IPS-18a (cell line): Measurements from ENCODE around the gene FMN2.
"Not testable (repeated sequence)": the region's sequence is repeated elsewhere in the genome, so short reads cannot be mapped to it uniquely, and the experiment has no call there.

Experiments used
- H3K27ac ChIP-seq: one replicate; pipeline ENCODE4 v1.5.1; 2013; ENCODE audit warnings: low read length
- H3K27me3 ChIP-seq: one replicate; pipeline ENCODE4 v1.6.1; 2013; ENCODE audit warnings: mild to moderate bottlenecking, low read length; ENCODE audit not compliant: control insufficient read depth, insufficient read depth
- H3K36me3 ChIP-seq: one replicate; pipeline ENCODE4 v1.6.1; 2013; ENCODE audit warnings: low read depth, low read length; ENCODE audit not compliant: control insufficient read depth
- H3K4me1 ChIP-seq: one replicate; pipeline ENCODE4 v1.6.1; 2013; ENCODE audit warnings: low read depth, low read length; ENCODE audit not compliant: control insufficient read depth
- H3K4me3 ChIP-seq: one replicate; pipeline ENCODE4 v1.5.1; 2013; ENCODE audit warnings: low read length
- H3K9ac ChIP-seq: one replicate; pipeline ENCODE4 v1.6.1; 2013; ENCODE audit warnings: mild to moderate bottlenecking, low read length, moderate library complexity
- H3K9me3 ChIP-seq: one replicate; pipeline ENCODE4 v1.6.1; 2013; ENCODE audit warnings: low read depth, low read length; ENCODE audit not compliant: control insufficient read depth

The FMN2 gene

DNA sequence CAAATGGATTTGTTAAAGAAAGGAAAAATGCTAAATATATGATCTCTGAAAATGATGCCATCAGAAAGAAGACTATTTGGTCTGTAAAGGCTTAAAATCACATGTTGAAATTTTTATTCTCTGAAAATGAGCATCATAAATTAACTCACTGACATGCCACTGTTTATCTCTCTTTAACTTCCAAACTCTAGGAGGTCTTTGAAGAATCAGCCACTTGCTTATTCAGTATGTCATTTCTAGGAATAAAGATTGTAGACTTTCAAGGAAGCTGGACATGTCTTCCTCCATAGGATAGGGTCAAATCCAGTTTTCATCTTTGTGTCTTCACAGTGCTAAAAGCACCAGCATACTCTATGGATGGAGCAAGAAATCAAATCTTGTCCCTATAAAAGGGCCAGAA, 147.6 kb downstream of the FMN2 start:
- H3K9ac ChIP-seq: no peak overlapping the region
- H3K4me1 ChIP-seq: no peaks in the 10 kb centered on the region
- H3K9me3 ChIP-seq: no peaks in the 10 kb centered on the region

DNA sequence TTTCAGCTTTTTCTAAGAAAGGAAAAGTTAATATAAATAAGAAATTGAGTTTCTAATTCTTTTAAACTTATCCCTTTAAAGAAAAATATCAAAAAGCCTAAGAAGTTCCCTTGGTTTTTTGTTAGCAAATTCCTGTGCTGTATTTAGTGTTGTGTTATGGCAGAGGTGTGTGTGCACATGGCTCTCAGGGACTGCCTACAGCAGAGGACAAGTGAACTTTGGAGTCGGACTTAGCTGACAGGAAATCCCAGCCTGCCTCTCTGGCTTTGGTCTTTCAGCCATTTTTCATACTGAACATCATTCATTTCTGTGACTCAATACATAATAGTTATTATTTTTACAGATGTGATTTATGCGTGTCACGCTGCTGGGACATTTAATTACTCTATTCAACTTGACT, 149.6 kb downstream of the FMN2 start:
- Histone ChIP-seq H3K4me3 (no peak overlapping the region), H3K4me1 (no peaks in the 10 kb centered on the region), H3K36me3 (no peaks in the 10 kb centered on the region), H3K27ac (no peak overlapping the region), H3K27me3 (no peaks in the 10 kb centered on the region), H3K9ac (no peak overlapping the region), H3K9me3 (no peaks in the 10 kb centered on the region)

More for the DNA sequence above, 147.6 kb downstream of the FMN2 start:
- no peaks in the 10 kb centered on the region for H3K36me3 ChIP-seq
- H3K4me3 ChIP-seq: no peak overlapping the region
- no peaks in the 10 kb centered on the region for H3K27me3 ChIP-seq
- H3K27ac ChIP-seq: no peak overlapping the region

DNA sequence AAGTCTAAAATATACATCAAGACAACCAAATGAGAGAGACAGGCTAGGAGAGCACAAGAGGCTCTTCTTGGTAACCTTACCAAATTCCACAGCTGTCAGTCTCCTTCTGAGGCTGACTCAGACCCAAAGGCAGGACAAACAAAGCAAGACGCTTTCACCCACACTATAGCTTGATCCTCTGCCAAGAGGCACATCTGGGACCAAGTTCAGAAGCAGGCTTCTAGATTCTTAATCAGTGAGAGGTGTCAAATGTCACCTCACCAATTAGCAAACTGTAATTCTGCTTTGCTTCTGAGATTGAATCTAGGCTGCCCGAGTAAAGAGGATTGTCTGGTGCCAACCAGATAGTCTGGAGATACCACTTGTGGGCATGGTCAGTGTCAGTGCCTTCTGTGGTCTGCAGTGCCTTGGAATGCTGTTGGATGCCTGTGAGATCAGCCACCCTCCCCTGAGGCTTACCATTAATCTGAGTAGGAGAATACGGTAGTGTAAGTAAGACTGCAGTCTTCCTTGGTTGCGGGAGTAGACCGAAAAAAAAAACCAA, 151.0 kb downstream of the FMN2 start:
- Histone ChIP-seq H3K27me3 (no peaks in the 10 kb centered on the region), H3K9me3 (no peaks in the 10 kb centered on the region), H3K27ac (no peak overlapping the region), H3K9ac (no peak overlapping the region), H3K4me3 (no peak overlapping the region), H3K4me1 (peaks cover 7% of the 10 kb centered on the region), H3K36me3 (no peaks in the 10 kb centered on the region)

DNA sequence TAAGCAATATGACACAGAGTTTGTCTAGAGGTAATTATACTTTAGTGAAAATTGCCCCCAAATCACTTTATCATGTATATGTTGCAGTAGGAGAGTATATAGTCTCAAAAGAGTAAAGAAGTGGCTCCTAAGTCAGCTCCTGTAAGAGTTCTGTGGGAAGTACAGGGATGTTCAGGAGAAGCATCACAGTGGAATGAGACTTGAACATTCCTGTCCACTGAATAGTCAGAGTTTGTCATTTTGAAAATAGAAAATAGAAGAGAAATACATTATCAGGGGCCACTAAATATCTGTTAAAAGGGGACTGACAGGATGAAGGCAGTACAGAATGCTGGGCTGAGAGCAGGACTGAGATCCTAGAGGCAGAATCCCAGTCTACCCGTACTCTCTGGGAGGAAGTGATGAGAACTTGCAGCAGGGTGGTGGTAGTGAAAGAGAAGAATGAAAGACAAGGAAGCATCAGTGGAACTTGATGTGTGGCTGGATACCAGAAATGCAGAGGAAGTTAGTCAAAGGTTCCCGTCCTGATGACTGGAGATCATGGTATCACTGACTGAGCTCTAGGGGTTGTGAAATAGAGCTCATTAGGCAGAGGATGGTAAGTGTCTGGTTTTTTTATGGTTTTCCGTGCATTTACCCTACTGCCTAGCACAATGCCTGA, 153.4 kb downstream of the FMN2 start:
- peaks cover 7% of the 10 kb centered on the region for H3K4me1 ChIP-seq
- no peaks in the 10 kb centered on the region for H3K27me3 ChIP-seq
- H3K36me3 ChIP-seq: no peaks in the 10 kb centered on the region
- H3K9ac ChIP-seq: no peak overlapping the region
- H3K9me3 ChIP-seq: no peaks in the 10 kb centered on the region
- no peak overlapping the region for H3K27ac ChIP-seq
- no peak overlapping the region for H3K4me3 ChIP-seq

DNA sequence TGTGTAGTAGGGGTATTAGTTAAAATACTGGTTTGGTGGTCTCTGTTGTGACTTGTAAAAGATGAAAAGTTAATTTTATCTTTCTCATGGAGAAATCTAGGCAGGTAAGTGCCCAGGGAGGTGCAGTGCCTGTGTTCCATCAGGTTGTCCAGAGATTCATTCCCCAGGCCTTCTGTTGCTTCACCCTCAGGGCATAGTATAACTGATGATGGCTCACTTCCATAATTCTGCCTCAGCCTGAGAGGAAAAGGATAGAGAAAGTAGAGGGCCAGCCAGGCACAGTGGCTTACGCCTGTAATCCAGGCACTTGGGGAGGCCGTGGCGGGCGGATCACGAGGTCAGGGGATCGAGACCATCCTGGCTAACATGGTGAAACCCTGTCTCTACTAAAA, 153.9 kb downstream of the FMN2 start:
- Histone ChIP-seq H3K9me3 (no peaks in the 10 kb centered on the region), H3K27me3 (no peaks in the 10 kb centered on the region), H3K27ac (no peak overlapping the region), H3K9ac (no peak overlapping the region), H3K36me3 (no peaks in the 10 kb centered on the region), H3K4me3 (no peak overlapping the region), H3K4me1 (peaks cover 7% of the 10 kb centered on the region)

DNA sequence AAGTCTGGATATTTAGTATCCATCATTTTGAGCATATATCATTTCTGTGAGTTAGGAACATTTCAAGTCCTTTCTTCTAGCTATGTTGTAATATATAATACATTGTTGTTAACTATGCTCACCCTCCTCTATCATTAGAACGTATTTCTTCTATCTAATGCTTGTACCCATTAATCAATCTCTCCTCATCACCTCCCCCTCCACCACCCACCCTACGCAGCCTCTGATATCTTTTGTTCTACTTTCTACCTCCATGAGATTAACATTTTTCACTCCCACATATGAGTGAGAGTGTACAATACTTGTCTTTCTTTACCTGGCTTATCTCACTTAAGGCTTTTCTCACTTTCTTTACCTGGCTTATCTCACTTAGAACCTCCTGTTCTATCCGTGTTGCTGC, 156.2 kb downstream of the FMN2 start:
- H3K27me3 ChIP-seq: no peaks in the 10 kb centered on the region
- H3K9me3 ChIP-seq: no peaks in the 10 kb centered on the region
- H3K4me3 ChIP-seq: no peak overlapping the region
- H3K4me1 ChIP-seq: peaks cover 7% of the 10 kb centered on the region
- no peak overlapping the region for H3K9ac ChIP-seq
- no peak overlapping the region for H3K27ac ChIP-seq
- H3K36me3 ChIP-seq: no peaks in the 10 kb centered on the region

DNA sequence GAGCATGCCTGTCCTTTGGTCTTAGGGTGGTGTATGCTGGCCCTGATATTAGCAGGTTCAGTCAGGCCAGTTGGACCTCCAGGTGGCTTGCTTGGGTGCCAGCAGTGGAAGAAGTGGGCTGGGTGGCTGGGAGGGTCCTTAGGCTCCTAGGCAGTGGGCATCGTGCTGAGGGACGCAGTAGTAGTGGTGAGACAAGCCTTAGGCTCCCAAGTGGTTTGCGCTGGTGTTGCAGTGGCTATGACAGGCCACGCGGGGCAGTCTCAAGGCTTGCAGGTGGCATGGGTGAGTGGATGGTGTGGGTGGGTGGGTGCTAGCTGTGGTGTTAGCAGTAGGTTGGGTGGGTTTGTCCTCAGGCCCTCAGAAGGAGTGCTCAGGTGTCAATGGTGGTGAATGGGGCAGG, 162.3 kb downstream of the FMN2 start:
- H3K4me1 ChIP-seq: no peaks in the 10 kb centered on the region
- H3K36me3 ChIP-seq: no peaks in the 10 kb centered on the region
- no peaks in the 10 kb centered on the region for H3K27me3 ChIP-seq

DNA sequence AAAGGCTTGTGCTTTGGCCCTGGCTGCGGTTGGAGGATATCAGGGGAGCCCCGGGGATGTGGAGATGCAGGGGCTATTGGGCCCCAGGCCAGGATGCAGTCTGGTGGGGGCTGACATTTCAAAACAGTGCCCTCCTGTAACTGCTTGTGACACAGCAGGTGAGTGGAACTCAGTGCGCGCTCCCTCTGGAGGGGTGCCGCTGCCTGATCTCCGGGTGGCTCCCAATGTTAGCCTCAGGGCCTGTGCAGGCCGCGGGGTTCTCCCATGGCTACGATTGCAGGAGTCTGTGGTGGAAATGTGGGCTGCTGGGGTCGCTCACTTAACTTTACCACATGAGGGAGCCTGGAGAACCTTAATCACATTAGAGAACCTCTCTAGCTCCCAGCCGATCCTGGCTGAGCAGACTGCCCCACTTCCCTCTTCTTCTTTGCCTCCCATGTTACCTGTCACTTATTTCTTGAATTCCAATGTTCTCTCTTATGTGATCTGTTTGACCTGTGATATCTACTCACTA, 163.2 kb downstream of the FMN2 start:
- Histone ChIP-seq H3K4me3 (no peak overlapping the region), H3K4me1 (no peaks in the 10 kb centered on the region), H3K9ac (no peak overlapping the region), H3K27me3 (no peaks in the 10 kb centered on the region), H3K36me3 (no peaks in the 10 kb centered on the region), H3K9me3 (no peaks in the 10 kb centered on the region), H3K27ac (no peak overlapping the region)

More for the DNA sequence above, 162.3 kb downstream of the FMN2 start:
- H3K9me3 ChIP-seq: no peaks in the 10 kb centered on the region
- no peak overlapping the region for H3K9ac ChIP-seq
- no peak overlapping the region for H3K4me3 ChIP-seq
- H3K27ac ChIP-seq: no peak overlapping the region

DNA sequence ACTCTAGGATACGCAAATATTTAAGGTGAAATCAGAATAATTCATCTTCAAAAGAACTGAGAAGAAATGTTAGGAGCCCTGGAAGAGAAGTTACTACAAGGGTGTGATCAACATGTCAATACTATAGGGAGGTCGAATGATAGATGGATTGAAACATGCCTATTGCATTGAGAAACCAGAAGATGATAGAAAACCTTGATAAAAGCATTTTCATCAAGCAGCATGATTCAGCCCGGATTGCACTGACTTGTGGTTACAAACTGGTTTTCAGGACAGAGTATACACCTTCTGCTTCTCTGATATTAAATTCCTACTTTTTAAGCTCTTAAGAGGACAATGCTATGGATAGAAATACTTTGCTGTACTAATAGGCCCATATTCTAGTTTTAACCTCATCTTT, 164.2 kb downstream of the FMN2 start:
- no peak overlapping the region for H3K9ac ChIP-seq
- no peaks in the 10 kb centered on the region for H3K36me3 ChIP-seq
- H3K27ac ChIP-seq: no peak overlapping the region
- no peaks in the 10 kb centered on the region for H3K4me1 ChIP-seq
- no peaks in the 10 kb centered on the region for H3K9me3 ChIP-seq
- no peaks in the 10 kb centered on the region for H3K27me3 ChIP-seq
- H3K4me3 ChIP-seq: no peak overlapping the region

DNA sequence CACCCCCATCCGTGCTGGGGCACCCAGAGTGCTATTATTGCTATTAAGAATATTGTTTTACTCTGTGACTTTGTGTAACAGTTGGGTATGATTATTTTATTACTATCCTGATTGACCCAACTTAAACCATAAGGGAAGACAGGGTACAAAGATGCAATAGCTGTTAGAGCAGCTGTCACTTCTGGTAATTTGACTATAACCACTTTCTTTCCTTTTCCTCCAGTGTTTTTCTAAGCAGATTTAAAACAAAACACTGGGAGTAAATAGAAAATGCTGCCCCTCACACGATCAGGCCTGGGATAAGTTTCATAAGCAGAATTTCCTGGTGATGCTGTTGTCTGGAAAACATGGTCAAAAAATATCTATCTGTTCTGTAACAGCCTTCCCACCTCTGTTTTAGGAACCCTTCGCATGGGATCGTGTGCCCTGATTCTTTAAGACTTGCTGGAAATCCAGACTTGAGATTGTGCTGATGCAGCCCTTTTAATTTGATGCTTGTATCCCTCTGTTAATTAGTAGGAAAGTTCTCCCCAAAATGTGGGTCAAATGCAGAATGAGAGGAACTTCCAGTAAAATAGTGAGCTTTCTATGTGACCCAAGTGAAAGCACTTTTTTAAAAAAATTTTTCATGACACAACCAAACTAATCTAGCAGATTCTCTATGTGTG, 165.3 kb downstream of the FMN2 start:
- H3K27ac ChIP-seq: no peak overlapping the region
- no peak overlapping the region for H3K9ac ChIP-seq
- H3K36me3 ChIP-seq: no peaks in the 10 kb centered on the region
- H3K4me3 ChIP-seq: no peak overlapping the region
- no peaks in the 10 kb centered on the region for H3K27me3 ChIP-seq
- no peaks in the 10 kb centered on the region for H3K4me1 ChIP-seq
- no peaks in the 10 kb centered on the region for H3K9me3 ChIP-seq

DNA sequence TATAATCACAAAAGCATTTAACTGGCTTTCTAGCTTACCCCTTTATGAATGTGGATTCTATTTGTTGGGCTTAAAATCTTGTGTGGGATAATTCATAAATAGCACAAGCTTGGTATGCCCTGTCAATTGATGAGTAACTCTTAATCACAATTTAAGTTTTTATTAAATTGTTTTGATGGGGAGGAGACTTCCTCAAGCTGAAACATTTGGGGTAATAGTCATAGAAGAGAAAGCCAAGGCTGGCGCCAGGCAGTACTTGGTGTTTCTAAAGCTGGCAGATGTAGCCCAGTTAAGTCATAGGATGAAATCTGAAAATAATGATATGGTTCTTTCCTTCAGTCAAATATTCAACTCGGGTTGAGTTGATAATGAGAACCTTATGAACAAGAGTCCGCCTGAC, 167.2 kb downstream of the FMN2 start:
- Histone ChIP-seq H3K4me1 (no peaks in the 10 kb centered on the region), H3K36me3 (no peaks in the 10 kb centered on the region), H3K27ac (no peak overlapping the region), H3K9me3 (no peaks in the 10 kb centered on the region), H3K9ac (no peak overlapping the region), H3K4me3 (no peak overlapping the region), H3K27me3 (no peaks in the 10 kb centered on the region)

DNA sequence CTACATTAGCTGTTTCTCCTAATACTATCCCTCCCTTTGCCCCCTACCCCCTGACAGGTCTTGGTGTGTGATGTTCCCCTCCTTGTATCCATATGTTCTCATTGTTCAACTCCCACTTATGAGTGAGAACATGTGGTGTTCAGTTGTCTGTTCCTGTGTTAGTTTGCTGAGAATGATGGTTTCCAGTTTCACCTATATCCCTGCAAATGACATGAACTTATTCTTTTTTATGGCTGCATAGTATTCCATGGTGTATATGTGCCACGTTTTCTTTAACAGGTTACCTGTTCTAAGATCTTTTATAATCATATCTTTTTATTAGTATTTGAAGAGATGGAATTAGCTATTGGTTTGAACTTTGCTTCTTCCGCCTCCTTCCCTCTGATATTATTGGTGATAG, 172.8 kb downstream of the FMN2 start:
- not testable (repeated sequence) for H3K9ac ChIP-seq, H3K9me3 ChIP-seq, H3K27ac ChIP-seq, H3K4me3 ChIP-seq, H3K4me1 ChIP-seq, H3K27me3 ChIP-seq, H3K36me3 ChIP-seq
